Stimulated activated CD8-positive, alpha-beta memory T cell treated with anti-CD3 and anti-CD28 coated beads, Interleukin-15, amount 100 ng/mL, for 24 hours (primary cell): ENCODE measurements around the gene SCN8A.

Experiments
- DNase-seq: peaks from one replicate; pipeline ENCODE4 v3.0.0-alpha.2; 2020; ENCODE audit warnings: low read depth

Gene SCN8A

DNA sequence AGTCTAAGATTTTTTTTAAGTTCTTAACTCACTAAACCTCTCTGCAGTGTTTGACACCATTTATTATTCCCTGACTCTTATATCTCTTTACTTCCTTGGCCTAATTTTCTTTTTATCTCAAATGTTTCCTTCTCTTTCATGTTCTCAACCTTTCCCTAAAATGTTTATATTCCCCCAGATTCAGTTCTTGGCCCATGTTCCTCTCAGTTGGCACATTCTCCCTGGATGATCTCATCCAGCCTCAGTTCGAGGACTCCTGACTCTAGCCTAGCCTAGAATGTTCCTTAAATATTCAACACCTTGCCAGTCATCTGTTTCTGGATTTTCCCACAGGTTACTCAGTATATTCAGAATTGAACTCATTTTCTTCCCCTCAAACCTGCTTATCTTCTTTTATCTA, 81.3 kb downstream of the SCN8A start:
- no peak for DNase-seq

DNA sequence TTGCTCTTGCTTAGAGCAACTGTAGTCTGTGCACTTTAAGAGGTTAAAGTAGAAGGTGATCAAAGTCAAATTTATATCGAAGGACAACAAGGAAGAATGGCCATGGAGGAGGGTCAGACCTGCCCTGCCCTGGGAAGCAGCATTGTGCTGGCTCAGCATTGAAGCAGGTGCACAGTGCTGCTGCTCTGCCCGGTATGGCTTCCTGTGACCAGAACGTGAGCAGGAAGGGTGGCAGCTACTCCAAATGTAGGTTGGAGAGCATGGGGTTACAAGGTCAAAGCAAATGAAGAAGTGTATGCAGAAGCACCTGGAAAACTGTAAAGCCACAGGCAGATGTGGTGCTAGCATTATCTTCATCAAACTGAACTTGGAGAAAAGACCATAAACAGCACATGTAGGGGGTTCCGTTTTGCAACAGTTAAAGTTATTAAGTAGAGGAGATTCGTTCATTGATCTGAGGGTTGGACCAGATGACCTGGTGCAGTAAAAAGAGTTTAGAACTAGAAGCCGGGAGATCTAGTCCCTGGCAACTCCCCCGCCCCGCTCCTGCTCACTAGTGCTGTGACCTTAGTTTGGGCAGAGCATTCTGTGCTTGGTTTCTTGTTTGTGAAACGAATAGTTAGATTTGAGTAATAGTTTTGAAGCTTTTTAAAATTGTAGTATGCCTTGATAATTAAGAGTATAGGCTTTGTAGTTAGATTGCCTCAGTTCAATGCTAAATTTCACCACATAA, 84.2 kb downstream of the SCN8A start:
- no peak for DNase-seq

- DNase-seq: no peak
These were observed 85.8 kb downstream of the SCN8A start for GRCh38 chr12:51676875-51677274.

DNA sequence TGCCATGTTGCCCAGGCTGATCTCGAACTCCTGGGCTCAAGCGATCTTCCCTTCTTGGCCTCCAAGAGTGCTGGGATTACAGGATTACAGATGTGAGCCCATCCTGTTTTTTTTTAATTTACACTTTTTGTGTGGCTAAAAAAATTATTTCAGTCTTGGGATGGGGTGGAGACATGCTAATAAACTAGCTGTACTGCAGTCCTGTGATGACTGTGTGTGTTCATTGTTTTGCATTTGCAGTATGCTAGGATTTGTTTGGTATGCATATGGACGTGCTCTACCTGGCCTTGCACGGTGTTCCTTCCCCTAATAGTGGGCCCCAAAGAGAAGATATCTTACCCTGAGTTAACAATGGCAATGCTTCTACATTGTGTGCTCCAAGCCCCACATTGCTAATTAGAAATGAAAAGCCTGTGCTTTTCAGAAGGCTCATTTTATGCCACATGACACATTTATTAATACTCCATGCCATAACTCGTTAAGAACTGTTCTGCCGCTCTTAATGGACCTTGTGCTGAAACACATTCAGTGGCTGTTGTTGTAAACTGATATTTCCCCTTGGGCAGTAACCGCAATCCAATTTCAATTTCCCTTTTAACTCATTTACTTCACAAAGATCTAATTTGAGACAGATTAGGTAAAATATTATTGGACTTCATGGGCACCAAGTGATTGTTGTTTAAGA, 86.4 kb downstream of the SCN8A start:
- no peak for DNase-seq

DNA sequence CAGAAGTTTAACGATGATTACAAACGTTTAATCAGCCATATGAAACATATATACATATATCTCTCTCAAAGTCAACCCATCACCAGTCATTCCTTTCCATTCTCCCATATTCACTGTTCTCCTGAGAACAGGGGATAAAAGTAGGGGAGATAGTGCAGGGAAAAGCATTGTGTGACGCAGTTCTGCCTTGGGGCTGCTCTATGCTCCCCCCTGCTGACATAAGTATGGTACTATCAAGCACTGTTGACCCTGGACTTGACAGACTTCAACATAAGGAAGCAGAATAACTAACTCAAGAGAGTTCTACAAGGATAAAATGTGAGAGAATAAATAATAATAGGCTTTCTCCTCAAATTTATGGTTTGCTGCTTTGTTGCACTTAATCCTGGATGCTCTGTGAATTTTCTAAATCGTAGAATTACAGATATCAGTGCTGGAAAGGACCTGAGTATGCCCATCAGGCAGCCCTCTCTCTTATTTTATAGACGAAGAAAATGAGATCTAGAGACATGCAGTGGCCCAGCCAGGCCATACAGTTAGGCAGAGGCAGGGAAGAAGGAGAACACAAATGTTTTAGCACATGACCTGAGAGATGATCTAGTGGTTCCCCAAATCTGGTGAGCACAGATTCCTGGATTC, 87.2 kb downstream of the SCN8A start:
- DNase-seq: no peak

GRCh38 chr12:51682981-51683380, 91.9 kb downstream of the SCN8A start:
- DNase-seq: no peak

DNA sequence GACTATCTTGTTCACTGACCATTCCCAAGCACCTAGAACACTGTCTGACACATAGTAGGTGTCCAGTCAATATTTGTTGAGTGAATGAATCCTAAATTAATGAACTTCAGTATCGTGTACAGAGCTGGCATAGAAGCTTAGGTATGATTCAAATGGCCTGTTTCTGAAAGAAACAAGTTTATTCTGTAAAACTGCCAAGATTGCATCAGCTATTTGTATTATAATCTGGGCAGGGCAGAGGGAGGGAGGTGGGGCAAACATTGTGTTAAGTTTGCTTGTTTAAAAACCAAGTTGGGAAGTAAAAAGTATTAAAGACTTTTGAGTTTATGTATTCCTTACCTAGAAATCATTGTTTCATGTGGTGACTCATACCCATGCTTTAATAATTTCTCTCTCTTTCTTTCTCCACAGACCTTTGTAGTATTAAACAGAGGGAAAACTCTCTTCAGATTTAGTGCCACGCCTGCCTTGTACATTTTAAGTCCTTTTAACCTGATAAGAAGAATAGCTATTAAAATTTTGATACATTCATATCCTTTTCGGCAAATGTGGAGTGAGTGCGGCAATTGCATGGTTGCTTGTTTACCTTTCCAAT, 92.8 kb downstream of the SCN8A start:
- no peak for DNase-seq

DNA sequence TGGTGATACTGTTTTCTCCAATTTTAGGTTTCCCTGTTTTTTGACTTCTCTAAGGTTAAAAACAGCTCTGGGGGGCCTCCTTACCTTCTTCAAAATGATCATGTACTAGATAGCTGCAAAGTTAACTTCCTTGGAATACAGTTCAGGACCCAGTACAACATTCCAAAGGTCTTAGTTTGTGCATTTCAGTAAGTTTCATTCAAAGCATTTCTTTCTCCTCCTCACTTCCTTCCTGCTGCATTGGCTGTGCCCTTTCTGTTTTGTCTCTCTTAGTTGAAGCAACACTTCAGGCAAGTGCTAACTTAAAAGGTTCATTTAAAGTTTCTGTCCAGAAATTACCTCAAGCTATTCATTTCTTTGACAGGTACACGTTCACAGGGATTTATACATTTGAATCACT, 95.7 kb downstream of the SCN8A start:
- no peak for DNase-seq

DNA sequence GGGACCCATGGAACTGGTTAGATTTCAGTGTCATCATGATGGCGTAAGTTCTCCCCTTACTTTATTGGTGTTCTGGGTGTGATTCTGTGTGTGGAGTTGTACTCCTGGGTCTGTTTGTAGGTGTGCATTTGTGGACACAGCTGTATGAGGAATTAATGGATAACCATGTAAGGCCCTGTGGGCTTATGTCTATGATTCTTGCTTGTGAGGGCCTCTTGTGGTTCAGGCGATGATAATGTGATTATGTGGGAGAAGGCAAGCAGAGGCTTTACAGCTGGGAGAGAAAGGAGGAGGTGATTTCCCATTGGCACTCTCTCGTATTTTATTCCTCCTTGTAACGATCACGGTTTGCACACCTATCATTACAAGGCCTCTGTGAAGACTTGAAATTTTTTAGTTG, 96.1 kb downstream of the SCN8A start:
- DNase-seq: no peak

GRCh38 chr12:51687614-51688013, 96.6 kb downstream of the SCN8A start:
- no peak for DNase-seq

- no peak for DNase-seq
These were observed 99.0 kb downstream of the SCN8A start for GRCh38 chr12:51689983-51690382.

GRCh38 chr12:51692016-51692415, 101.0 kb downstream of the SCN8A start:
- no peak for DNase-seq

GRCh38 chr12:51693569-51693968, 102.5 kb downstream of the SCN8A start:
- DNase-seq: no peak

DNA sequence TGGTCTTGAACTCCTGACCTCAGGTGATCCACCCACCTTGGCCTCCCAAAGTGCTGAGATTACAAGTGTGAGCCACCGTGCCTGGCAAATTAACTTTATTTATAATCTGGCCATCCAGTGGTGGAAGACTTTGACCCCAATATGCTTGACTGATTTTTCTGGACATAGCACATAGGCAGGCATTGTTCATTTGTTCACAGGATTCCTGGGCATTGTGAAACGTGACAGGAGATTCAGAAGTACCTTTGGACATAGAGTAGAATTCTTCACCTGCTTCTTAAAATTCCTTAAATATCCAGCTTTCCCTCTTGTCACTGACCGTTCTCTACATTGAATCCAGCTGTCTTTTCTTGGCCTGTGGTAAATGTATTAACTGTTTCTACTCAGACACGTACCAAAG, 103.1 kb downstream of the SCN8A start:
- no peak for DNase-seq

DNA sequence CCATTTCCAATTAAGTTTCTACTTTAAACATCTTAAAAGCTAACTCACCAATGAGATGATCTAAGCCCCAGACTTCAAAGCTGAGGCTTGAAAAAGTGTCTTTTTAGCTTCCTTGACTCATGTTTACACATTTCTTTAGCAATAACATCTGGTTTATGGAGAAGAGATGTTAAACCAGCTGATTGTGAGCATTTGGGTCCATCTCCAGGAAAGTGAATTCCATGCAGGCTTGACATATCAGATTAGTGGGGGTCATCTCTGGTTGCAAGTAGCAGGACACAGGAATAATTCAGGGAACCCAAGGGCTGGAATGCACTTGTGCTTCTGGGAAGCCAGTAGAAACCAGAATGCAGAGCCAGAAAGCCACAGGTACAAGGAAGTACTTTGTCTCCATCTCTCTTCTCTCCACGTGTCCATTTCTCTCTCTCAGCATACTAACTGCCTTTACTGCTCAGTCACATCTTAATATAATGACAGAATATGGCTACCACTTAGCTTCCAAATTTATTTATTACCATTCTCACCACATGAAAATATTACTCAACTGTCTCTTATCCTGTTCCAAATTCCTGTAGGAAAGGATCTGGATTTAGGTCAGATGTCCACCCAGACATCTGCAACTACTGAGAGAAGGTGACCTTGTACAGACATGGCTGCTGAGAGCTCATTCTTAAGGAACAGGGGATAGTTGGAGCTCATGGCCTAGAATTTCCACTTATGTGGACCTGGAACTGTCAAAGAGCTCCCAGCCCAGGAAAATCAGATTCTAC, 104.4 kb downstream of the SCN8A start:
- DNase-seq: no peak

- DNase-seq: no peak
These were observed 108.2 kb downstream of the SCN8A start for GRCh38 chr12:51699219-51699618.

DNA sequence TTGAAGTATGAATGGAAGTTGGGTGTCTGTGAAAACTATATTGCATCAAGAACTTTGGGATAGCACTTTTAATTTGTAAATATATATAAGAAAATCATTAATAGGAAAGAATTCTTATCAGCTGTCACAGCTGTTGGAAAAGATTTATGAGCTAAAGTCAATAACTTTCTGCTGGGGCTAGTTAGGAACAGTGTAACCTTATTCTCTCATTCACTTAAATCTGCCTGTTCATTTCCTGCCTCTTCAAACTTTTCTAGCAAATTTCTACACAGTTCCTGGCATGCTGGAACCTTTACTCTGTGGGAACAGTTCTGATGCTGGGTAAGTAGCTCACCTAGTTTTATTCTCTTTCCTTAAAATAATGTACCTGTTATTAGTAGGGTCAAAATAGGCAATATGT, 109.9 kb downstream of the SCN8A start:
- no peak for DNase-seq

- DNase-seq: no peak
These were observed 111.6 kb downstream of the SCN8A start for GRCh38 chr12:51702587-51702986.

DNA sequence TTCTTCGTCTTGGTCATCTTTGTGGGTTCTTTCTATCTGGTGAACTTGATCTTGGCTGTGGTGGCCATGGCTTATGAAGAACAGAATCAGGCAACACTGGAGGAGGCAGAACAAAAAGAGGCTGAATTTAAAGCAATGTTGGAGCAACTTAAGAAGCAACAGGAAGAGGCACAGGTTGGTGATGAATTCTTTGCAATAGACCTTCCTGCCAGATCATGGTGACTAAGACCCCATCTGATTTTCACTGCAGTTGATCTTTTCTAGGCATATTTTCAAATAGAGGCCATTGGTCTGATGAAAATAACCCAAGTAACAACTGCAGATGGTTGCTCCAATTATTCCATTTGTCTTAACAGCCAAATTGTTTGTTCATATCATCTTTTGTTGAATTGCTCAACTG, 114.4 kb downstream of the SCN8A start:
- DNase-seq: no peak

- DNase-seq: no peak
These were observed 115.2 kb downstream of the SCN8A start for GRCh38 chr12:51706206-51706605.

DNA sequence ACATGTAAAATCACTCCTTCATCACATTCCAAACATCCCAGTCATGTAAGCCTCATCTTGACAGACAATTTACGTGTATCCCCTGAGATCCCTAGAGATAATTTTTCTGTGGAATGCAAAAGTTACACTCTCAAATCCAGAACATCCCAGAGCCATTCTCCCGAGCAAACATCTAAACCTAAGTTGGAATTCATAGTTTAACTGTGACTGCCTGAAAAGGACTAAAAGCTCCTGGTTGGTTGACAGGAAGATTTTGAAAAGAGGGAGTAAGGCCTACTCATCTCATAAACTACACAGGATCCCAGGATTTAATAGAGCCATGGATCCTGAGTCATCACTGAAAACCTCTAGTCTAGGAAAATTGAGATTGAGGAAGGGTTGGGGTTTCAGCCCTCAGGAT, 123.6 kb downstream of the SCN8A start:
- DNase-seq: no peak

DNA sequence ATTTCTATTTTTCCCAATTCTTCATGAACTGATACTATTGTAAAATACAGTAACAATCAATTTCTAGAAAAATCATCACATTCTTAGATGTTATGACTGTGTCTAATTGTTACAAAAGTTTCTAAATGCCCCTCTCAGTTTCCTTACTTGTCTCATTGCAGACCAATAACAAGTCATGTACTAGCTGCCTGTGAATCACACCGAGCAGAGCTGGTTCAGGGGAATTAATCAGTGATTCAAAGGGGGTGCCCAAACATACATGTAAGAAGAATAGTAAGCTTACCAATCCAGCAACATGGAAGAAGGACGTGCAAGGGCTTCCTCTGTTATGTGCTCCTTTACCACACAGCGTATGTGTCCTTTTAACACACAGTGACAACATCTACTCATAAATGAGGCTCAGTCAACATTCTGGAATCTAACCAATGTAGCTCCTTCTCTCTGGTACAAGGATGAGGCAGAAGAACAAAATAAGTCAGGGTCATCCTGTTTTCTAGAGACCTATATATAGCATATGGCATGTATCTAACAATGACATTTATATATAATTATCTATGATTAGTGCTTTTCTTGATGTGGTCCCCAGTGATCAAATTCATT, 126.4 kb downstream of the SCN8A start:
- no peak for DNase-seq
